Mammary epithelial cell (primary cell): ENCODE measurements around the gene USP3.

Source experiments
- EZH2 ChIP-seq: IDR thresholded peaks from 2 replicates; pipeline ENCODE4 v1.6.1; 2012; ENCODE audit warnings: low read length, inconsistent platforms, borderline replicate concordance
- TF ChIP-seq, protein P1 (sequence below), 2 donors: IDR thresholded peaks in 1 of 2; conservative IDR thresholded peaks in 1 of 2; 2 replicates each; pipeline ENCODE4 v1.5.1; 2011 to 2012; ENCODE audit warnings: inconsistent platforms in 2 of 2, low read length in 2 of 2, mild to moderate bottlenecking in 2 of 2, control low read depth in 1 of 2, low read depth in 1 of 2; ENCODE audit not compliant: insufficient read depth in 1 of 2; ENCODE audit errors: extremely low read depth in 1 of 2

DNA sequence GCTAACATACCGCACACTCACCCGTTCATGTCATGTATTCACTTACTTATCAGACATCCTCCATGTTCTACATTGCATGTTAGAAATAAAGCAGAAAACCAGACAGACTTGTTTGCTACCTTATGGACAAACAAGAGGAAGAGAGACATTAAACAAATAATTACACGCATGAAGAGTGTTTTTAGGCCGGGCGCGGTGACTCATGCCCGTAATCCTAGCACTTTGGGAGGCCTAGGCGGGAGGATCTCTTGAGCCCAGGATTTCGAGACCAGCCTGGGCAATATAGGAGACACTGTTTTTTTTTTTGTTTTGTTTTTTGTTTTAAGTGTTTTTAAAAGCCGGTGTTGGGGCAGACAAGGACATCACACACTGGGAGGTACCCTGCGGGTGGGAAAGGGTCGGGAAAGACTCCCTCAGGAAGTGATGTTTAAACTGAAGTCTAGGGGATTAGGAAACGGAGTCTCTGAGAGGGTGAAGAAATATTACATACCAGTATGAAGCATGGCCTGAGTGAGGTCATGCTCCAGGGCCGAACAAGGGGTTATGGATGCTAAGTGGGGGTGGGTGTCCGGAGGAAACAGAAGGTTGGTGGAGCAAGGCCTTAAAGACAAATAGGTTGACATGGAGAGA is 2.1 kb upstream of the USP3 start:
- TF ChIP-seq, protein P1, sequence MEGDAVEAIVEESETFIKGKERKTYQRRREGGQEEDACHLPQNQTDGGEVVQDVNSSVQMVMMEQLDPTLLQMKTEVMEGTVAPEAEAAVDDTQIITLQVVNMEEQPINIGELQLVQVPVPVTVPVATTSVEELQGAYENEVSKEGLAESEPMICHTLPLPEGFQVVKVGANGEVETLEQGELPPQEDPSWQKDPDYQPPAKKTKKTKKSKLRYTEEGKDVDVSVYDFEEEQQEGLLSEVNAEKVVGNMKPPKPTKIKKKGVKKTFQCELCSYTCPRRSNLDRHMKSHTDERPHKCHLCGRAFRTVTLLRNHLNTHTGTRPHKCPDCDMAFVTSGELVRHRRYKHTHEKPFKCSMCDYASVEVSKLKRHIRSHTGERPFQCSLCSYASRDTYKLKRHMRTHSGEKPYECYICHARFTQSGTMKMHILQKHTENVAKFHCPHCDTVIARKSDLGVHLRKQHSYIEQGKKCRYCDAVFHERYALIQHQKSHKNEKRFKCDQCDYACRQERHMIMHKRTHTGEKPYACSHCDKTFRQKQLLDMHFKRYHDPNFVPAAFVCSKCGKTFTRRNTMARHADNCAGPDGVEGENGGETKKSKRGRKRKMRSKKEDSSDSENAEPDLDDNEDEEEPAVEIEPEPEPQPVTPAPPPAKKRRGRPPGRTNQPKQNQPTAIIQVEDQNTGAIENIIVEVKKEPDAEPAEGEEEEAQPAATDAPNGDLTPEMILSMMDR (conservative IDR thresholded peaks at IDR 0.05 in 1 of 2, IDR thresholded peaks at IDR 0.05 in 1 of 2; ENCODE audit: extremely low read depth in 1 of 2, insufficient read depth in 1 of 2, low read depth in 1 of 2, low read length in 2 of 2), result no peak
- TF ChIP-seq EZH2, result no peak
